ENCODE measurements around the gene ANKLE2. TPM values are rescaled to one million over a fixed set of nuclear protein-coding genes. Genes with fewer than 3 reads are reported as not detected.

Gene ANKLE2
- total and polyA plus RNA-seq, 3 donors from 2014 or later: 103 to 204 (median 120) TPM

- 97% methylated on average over 14 of the region's 14 CpGs for WGBS, 2 donors
- intact Hi-C loops (cut with DNase I; ENCODE audit: low total_unique reads): no loop called here
- TF ChIP-seq CTCF (IDR thresholded peaks at IDR 0.05) (no peak), POLR2A (IDR thresholded peaks at IDR 0.05) (no peak)
- no peaks in the 10 kb centered on the region for H3K36me3 ChIP-seq (ENCODE audit: low read depth, missing control alignments)
- H3K27ac ChIP-seq: no peak overlapping the region
- H3K27me3 ChIP-seq: no peaks in the 10 kb centered on the region
- no peak overlapping the region for H3K4me3 ChIP-seq
- H3K4me1 ChIP-seq: no peaks in the 10 kb centered on the region
- H3K9me3 ChIP-seq: no peaks in the 10 kb centered on the region
- DNase-seq: no peak
These were observed 85.7 kb downstream of the ANKLE2 start for GRCh38 chr12:132675757-132676432.

Small RNAs within 50 kb of the gene (small RNA-seq; reads per million reads assigned to genes)
- 0 reads per million in 2 donors for gene RNA5SP379

Other genes starting within 250 kb of the ANKLE2 start
- gene LRCOL1, start 151.2 kb downstream of the ANKLE2 start, total RNA-seq: under 1 TPM in 1 of 2 donors, not detected in 1; 0.81 TPM
- gene LRCOL1, start 151.2 kb downstream of the ANKLE2 start, polyA plus RNA-seq (ENCODE audit: insufficient read depth, low read depth, low replicate concordance): 1.6 TPM
- gene P2RX2, start 143.1 kb downstream of the ANKLE2 start, total RNA-seq: 1 to 10 TPM; 2.2 to 2.7 TPM
- 3.0 TPM for gene P2RX2, start 143.1 kb downstream of the ANKLE2 start, polyA plus RNA-seq (ENCODE audit: insufficient read depth, low read depth, low replicate concordance)
- gene POLE, start 74.5 kb downstream of the ANKLE2 start, total RNA-seq: 100 to 1,000 TPM; 123 to 288 TPM
- gene POLE, start 74.5 kb downstream of the ANKLE2 start, polyA plus RNA-seq (ENCODE audit: insufficient read depth, low read depth, low replicate concordance): 76.8 TPM
- gene PXMP2, start 74.2 kb downstream of the ANKLE2 start, total RNA-seq: 10 to 100 TPM; 16.0 to 26.5 TPM
- 13.5 TPM for gene PXMP2, start 74.2 kb downstream of the ANKLE2 start, polyA plus RNA-seq (ENCODE audit: insufficient read depth, low read depth, low replicate concordance)
- 10 to 100 TPM; 40.9 to 48.0 TPM for gene PGAM5, start 51.0 kb downstream of the ANKLE2 start, total RNA-seq
- 37.2 TPM for gene PGAM5, start 51.0 kb downstream of the ANKLE2 start, polyA plus RNA-seq (ENCODE audit: insufficient read depth, low read depth, low replicate concordance)
- gene GOLGA3, start 67.0 kb upstream of the ANKLE2 start, total RNA-seq: 10 to 100 TPM; 72.3 to 95.2 TPM
- gene GOLGA3, start 67.0 kb upstream of the ANKLE2 start, polyA plus RNA-seq (ENCODE audit: insufficient read depth, low read depth, low replicate concordance): 30.4 TPM
- gene CHFR, start 125.8 kb upstream of the ANKLE2 start, total RNA-seq: 100 to 1,000 TPM in 1 of 2 donors, 10 to 100 TPM in 1; 89.6 to 100 TPM
- 62.2 TPM for gene CHFR, start 125.8 kb upstream of the ANKLE2 start, polyA plus RNA-seq (ENCODE audit: insufficient read depth, low read depth, low replicate concordance)
- gene ZNF605, start 194.5 kb upstream of the ANKLE2 start, total RNA-seq: 10 to 100 TPM; 13.4 to 14.6 TPM
- gene ZNF605, start 194.5 kb upstream of the ANKLE2 start, polyA plus RNA-seq (ENCODE audit: insufficient read depth, low read depth, low replicate concordance): 3.2 TPM
- 10 to 100 TPM; 24.2 to 26.9 TPM for gene ZNF26, start 224.5 kb upstream of the ANKLE2 start, total RNA-seq
- gene ZNF26, start 224.5 kb upstream of the ANKLE2 start, polyA plus RNA-seq (ENCODE audit: insufficient read depth, low read depth, low replicate concordance): 6.0 TPM

Measured in testis (tissue), 3 donors.